Right lobe of liver (tissue), 4 donors: Measurements from ENCODE around the gene APBB2.

Experiments
- POLR2A ChIP-seq: fragments of 450-650 bp; IDR thresholded peaks from one replicate; pipeline ENCODE4 v1.6.1; 2017; ENCODE audit warnings: antibody characterized with exemption, mild to moderate bottlenecking
- TF ChIP-seq, protein P1 (sequence below), 4 donors: fragments of 200-600 bp in 3 of 4; fragments of 450-650 bp in 1 of 4; IDR thresholded peaks; one replicate each; pipeline versions ENCODE4 v1.5.1 to v1.8.0; 2016 to 2022; ENCODE audit warnings: antibody characterized with exemption in 4 of 4, mild to moderate bottlenecking in 2 of 4
- donor health status: DM: no; HTN: no; CAD: no.
- donor health status: DM: no; HTN: no; CAD: no.
- donor health status: DM: no; HTN: yes; CAD: no.

DNA sequence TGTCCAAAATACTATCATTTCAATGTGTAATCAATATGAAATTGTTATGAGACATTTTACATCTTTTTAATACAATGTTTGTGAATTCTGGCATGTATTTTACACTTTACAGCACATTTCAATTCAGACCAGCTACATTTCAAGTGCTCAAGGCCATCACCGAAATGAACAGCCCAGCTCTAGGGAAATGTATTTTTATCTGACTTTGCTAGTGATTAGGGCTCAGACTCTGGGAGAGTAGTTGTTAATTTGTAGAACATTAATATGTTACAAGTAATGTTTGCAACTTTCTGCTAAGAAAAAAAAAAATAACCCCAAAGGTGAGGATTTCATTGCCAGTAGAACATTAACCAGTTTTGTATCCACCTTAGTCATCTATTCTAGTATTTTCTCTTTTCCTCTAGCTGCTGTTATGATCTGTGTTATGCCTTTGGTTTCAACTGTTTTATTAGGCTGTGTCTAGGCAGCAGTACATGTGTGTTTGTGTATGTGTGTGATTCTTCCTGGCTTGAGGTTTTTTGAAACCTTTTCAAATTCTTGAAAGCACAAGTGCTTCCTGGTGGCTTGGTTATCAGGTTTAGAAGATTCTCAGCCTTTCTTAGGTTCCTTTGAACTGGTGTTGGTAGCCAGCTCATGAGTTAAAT is 338.7 kb downstream of the APBB2 start:
- TF ChIP-seq, protein P1, sequence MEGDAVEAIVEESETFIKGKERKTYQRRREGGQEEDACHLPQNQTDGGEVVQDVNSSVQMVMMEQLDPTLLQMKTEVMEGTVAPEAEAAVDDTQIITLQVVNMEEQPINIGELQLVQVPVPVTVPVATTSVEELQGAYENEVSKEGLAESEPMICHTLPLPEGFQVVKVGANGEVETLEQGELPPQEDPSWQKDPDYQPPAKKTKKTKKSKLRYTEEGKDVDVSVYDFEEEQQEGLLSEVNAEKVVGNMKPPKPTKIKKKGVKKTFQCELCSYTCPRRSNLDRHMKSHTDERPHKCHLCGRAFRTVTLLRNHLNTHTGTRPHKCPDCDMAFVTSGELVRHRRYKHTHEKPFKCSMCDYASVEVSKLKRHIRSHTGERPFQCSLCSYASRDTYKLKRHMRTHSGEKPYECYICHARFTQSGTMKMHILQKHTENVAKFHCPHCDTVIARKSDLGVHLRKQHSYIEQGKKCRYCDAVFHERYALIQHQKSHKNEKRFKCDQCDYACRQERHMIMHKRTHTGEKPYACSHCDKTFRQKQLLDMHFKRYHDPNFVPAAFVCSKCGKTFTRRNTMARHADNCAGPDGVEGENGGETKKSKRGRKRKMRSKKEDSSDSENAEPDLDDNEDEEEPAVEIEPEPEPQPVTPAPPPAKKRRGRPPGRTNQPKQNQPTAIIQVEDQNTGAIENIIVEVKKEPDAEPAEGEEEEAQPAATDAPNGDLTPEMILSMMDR (IDR thresholded peaks at IDR 0.05): no peak
- no peak for TF ChIP-seq POLR2A
